Measurements from ENCODE around the gene PRDX5.

The PRDX5 gene

GRCh38 chr11:64349404-64349803, 31.5 kb downstream of the PRDX5 start:
- H3K27ac Mint-ChIP-seq = no peak overlapping the region
- DNase-seq (ENCODE audit: low spot score in 2 of 2) = no peak
- H3K4me1 Mint-ChIP-seq = peaks cover 12% of the 10 kb centered on the region

GRCh38 chr11:64351136-64351631, 33.3 kb downstream of the PRDX5 start:
- Mint-ChIP-seq H3K27ac (no peak overlapping the region), H3K4me1 (peaks cover 15% of the 10 kb centered on the region), H3K36me3 (peaks cover 4% of the 10 kb centered on the region), H3K27me3 (no peaks in the 10 kb centered on the region), H3K9me3 (no peaks in the 10 kb centered on the region), H3K4me3 (no peak overlapping the region)
- DNase-seq (ENCODE audit: low spot score in 2 of 2) (no peak), ATAC-seq (ENCODE audit: low read depth) (no peak)

More at GRCh38 chr11:64349404-64349803, 31.5 kb downstream of the PRDX5 start:
- H3K9me3 Mint-ChIP-seq = no peaks in the 10 kb centered on the region
- H3K27me3 Mint-ChIP-seq = no peaks in the 10 kb centered on the region
- H3K4me3 Mint-ChIP-seq = no peak overlapping the region
- H3K36me3 Mint-ChIP-seq = peaks cover 6% of the 10 kb centered on the region
- no peak for ATAC-seq (ENCODE audit: low read depth)

GRCh38 chr11:64352099-64352994, 34.4 kb downstream of the PRDX5 start:
- H3K27ac Mint-ChIP-seq = no peak overlapping the region
- ATAC-seq (ENCODE audit: low read depth) = no peak
- peaks cover 4% of the 10 kb centered on the region for H3K36me3 Mint-ChIP-seq
- H3K4me3 Mint-ChIP-seq = no peak overlapping the region
- H3K27me3 Mint-ChIP-seq = no peaks in the 10 kb centered on the region
- DNase-seq (ENCODE audit: low spot score in 2 of 2) = no peak
- H3K9me3 Mint-ChIP-seq = no peaks in the 10 kb centered on the region
- H3K4me1 Mint-ChIP-seq = peaks cover 15% of the 10 kb centered on the region

- ATAC-seq (ENCODE audit: low read depth) (no peak), DNase-seq (ENCODE audit: low spot score in 2 of 2) (no peak)
- peaks cover 4% of the 10 kb centered on the region for H3K36me3 Mint-ChIP-seq
- no peaks in the 10 kb centered on the region for H3K9me3 Mint-ChIP-seq
- no peaks in the 10 kb centered on the region for H3K27me3 Mint-ChIP-seq
- no peak overlapping the region for H3K27ac Mint-ChIP-seq
- H3K4me3 Mint-ChIP-seq = no peak overlapping the region
- peaks cover 15% of the 10 kb centered on the region for H3K4me1 Mint-ChIP-seq
Measured at GRCh38 chr11:64352995-64353714, 35.2 kb downstream of the PRDX5 start.

GRCh38 chr11:64353715-64354506, 36.0 kb downstream of the PRDX5 start:
- no peaks in the 10 kb centered on the region for H3K9me3 Mint-ChIP-seq
- no peak overlapping the region for H3K27ac Mint-ChIP-seq
- H3K36me3 Mint-ChIP-seq = peaks cover 4% of the 10 kb centered on the region
- no peak overlapping the region for H3K4me3 Mint-ChIP-seq
- H3K27me3 Mint-ChIP-seq = no peaks in the 10 kb centered on the region
- H3K4me1 Mint-ChIP-seq = peaks cover 15% of the 10 kb centered on the region
- ATAC-seq (ENCODE audit: low read depth) (no peak), DNase-seq (ENCODE audit: low spot score in 2 of 2) (no peak)

GRCh38 chr11:64355078-64355940, 37.4 kb downstream of the PRDX5 start:
- no peaks in the 10 kb centered on the region for H3K27me3 Mint-ChIP-seq
- H3K4me1 Mint-ChIP-seq = peaks cover 24% of the 10 kb centered on the region
- H3K4me3 Mint-ChIP-seq = no peak overlapping the region
- ATAC-seq (ENCODE audit: low read depth) (peak; percentile 57), DNase-seq (ENCODE audit: low spot score in 2 of 2) (peak; percentile 32 to 48)
- H3K36me3 Mint-ChIP-seq = peaks cover 2% of the 10 kb centered on the region
- H3K27ac Mint-ChIP-seq = no peak overlapping the region
- H3K9me3 Mint-ChIP-seq = no peaks in the 10 kb centered on the region

GRCh38 chr11:64356498-64357411, 38.8 kb downstream of the PRDX5 start:
- no peak overlapping the region for H3K27ac Mint-ChIP-seq

GRCh38 chr11:64357446-64357845, 39.5 kb downstream of the PRDX5 start:
- no peak for ATAC-seq (ENCODE audit: low read depth)
- DNase-seq (ENCODE audit: low spot score in 2 of 2) = no peak
- Mint-ChIP-seq H3K9me3 (no peaks in the 10 kb centered on the region), H3K4me3 (no peak overlapping the region), H3K27ac (no peak overlapping the region), H3K4me1 (peaks cover 20% of the 10 kb centered on the region), H3K27me3 (no peaks in the 10 kb centered on the region), H3K36me3 (no peaks in the 10 kb centered on the region)

More at GRCh38 chr11:64356498-64357411, 38.8 kb downstream of the PRDX5 start:
- DNase-seq (ENCODE audit: low spot score in 2 of 2) (no peak), ATAC-seq (ENCODE audit: low read depth) (no peak)
- Mint-ChIP-seq H3K27me3 (no peaks in the 10 kb centered on the region), H3K4me3 (peak overlapping the region; percentile 72), H3K4me1 (peaks cover 21% of the 10 kb centered on the region), H3K9me3 (no peaks in the 10 kb centered on the region), H3K36me3 (no peaks in the 10 kb centered on the region)

GRCh38 chr11:64357904-64358535, 40.1 kb downstream of the PRDX5 start:
- DNase-seq (ENCODE audit: low spot score in 2 of 2) = no peak
- Mint-ChIP-seq H3K27ac (peak overlapping the region; percentile 58), H3K27me3 (no peaks in the 10 kb centered on the region), H3K4me1 (peaks cover 21% of the 10 kb centered on the region), H3K9me3 (no peaks in the 10 kb centered on the region), H3K4me3 (peak overlapping the region; percentile 53), H3K36me3 (peaks cover 1% of the 10 kb centered on the region)
- no peak for ATAC-seq (ENCODE audit: low read depth)

GRCh38 chr11:64358536-64358906, 40.6 kb downstream of the PRDX5 start:
- DNase-seq (ENCODE audit: low spot score in 2 of 2) = no peak
- H3K27me3 Mint-ChIP-seq = no peaks in the 10 kb centered on the region
- no peaks in the 10 kb centered on the region for H3K9me3 Mint-ChIP-seq
- peak overlapping the region; percentile 58 for H3K27ac Mint-ChIP-seq
- ATAC-seq (ENCODE audit: low read depth) = no peak
- H3K36me3 Mint-ChIP-seq = peaks cover 5% of the 10 kb centered on the region
- H3K4me3 Mint-ChIP-seq = peak overlapping the region; percentile 53
- peaks cover 25% of the 10 kb centered on the region for H3K4me1 Mint-ChIP-seq

- Mint-ChIP-seq H3K27ac (peak within 1 kb of the TSS; percentile 58), H3K9me3 (no peaks in the 10 kb centered on the region), H3K36me3 (peaks cover 7% of the 10 kb centered on the region), H3K4me3 (peak within 1 kb of the TSS; percentile 94), H3K4me1 (peaks cover 26% of the 10 kb centered on the region), H3K27me3 (no peaks in the 10 kb centered on the region)
- ATAC-seq (ENCODE audit: low read depth) = peak; percentile 78
- DNase-seq (ENCODE audit: low spot score in 2 of 2) = peak; percentile 38 to 54
Measured at GRCh38 chr11:64358907-64359711, 41.2 kb downstream of the PRDX5 start, which contains the start of gene RPS6KA4. Gene RPS6KA4 (plus strand): TSS chr11:64359162. CDS start chr11:64359236, 74 bp downstream.
